DOHH2 (cell line): ENCODE results near the gene TMEM235.

Experiments used
- EZH2phosphoT487 ChIP-seq: fragments of 200-600 bp; sonication (generic); IDR thresholded peaks from 2 replicates; pipeline ENCODE4 v1.6.1; 2017; ENCODE audit warnings: borderline replicate concordance, mild to moderate bottlenecking, antibody characterized with exemption, low read length, moderate library complexity, mixed read lengths
- TF ChIP-seq, protein P1 (sequence below): fragments of 200-600 bp; sonication (generic); IDR thresholded peaks from one replicate; pipeline ENCODE4 v1.5.1; 2014; ENCODE audit warnings: antibody characterized with exemption, mild to moderate bottlenecking, low read depth, low read length; ENCODE audit not compliant: poor library complexity, severe bottlenecking

DNA sequence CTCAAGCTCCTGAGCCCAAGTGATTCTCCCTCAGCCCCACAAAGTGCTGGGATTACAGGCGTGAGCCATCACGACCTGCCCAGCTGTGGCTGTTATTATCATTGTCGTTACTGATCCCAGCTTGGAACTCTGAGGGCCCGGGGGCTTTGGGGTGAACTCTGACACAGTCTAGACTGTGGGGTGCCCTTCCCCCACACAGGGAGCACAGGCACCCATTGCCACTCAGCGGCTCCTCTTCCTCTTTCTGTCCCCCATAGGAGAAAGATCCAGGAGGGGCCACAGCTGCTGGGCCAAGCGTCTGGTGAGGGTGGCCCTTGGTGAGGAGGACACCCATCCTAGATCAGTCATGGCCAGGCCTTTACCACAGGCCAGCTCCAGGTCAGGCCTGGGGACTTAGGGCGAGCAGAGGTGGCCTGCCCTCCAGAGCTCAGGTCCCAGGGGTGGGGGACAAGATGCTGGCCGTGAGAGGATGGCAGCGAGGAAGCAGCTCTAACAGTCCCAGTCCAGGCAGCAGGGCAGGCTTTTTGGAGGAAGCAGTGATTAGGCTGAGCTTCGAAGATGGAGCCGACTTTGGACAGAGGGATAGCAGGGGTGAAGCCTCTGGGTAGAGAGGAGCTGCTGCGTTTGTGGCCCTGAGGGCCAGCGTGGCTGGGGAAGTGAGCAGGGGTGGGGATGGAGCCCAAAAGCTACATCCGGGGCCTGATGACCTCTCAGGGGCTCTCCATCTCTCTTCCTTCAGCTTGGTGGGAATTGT is 24.7 kb downstream of the TMEM235 start:
- TF ChIP-seq, protein P1, sequence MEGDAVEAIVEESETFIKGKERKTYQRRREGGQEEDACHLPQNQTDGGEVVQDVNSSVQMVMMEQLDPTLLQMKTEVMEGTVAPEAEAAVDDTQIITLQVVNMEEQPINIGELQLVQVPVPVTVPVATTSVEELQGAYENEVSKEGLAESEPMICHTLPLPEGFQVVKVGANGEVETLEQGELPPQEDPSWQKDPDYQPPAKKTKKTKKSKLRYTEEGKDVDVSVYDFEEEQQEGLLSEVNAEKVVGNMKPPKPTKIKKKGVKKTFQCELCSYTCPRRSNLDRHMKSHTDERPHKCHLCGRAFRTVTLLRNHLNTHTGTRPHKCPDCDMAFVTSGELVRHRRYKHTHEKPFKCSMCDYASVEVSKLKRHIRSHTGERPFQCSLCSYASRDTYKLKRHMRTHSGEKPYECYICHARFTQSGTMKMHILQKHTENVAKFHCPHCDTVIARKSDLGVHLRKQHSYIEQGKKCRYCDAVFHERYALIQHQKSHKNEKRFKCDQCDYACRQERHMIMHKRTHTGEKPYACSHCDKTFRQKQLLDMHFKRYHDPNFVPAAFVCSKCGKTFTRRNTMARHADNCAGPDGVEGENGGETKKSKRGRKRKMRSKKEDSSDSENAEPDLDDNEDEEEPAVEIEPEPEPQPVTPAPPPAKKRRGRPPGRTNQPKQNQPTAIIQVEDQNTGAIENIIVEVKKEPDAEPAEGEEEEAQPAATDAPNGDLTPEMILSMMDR, result no peak
- TF ChIP-seq EZH2phosphoT487, result no peak
